Kidney (tissue), 14 donors: ENCODE results near the gene MEGF8. TPM values are rescaled to one million over a fixed set of nuclear protein-coding genes. Genes with fewer than 3 reads are reported as not detected.

Source experiments
- DNase-seq, 5 donors: peaks; one replicate each; pipeline ENCODE4 v3.0.0-alpha.2; 2013 to 2020
- FAIRE-seq: peaks from 2 replicates; lab custom pipeline; 2012; peaks lifted over from hg19 to GRCh38; lab: Jason Lieb, UNC
- H3K27ac ChIP-seq, 2 donors: one replicate each; pipeline ENCODE4 v1.7.0; 2013; ENCODE audit warnings: low read depth in 2 of 2, low read length in 2 of 2, inconsistent platforms in 1 of 2
- H3K27me3 ChIP-seq: one replicate; pipeline ENCODE4 v1.7.1; 2013; ENCODE audit warnings: low read length, inconsistent platforms; ENCODE audit not compliant: control insufficient read depth, insufficient read depth
- H3K36me3 ChIP-seq, 3 donors: one replicate each; pipeline versions ENCODE4 v1.7.0 to v1.7.1; 2013; ENCODE audit warnings: low read length in 3 of 3, control low read depth in 1 of 3, inconsistent platforms in 1 of 3; ENCODE audit not compliant: insufficient read depth in 3 of 3, control insufficient read depth in 2 of 3
- H3K4me1 ChIP-seq, 3 donors: one replicate each; pipeline versions ENCODE4 v1.7.0 to v1.7.1; 2013; ENCODE audit warnings: low read length in 3 of 3, inconsistent platforms in 1 of 3, low read depth in 1 of 3; ENCODE audit not compliant: control insufficient read depth in 2 of 3, insufficient read depth in 2 of 3
- H3K4me3 ChIP-seq, 3 donors: one replicate each; pipeline versions ENCODE4 v1.7.0 to v1.8.1; 2013; ENCODE audit warnings: low read length in 3 of 3, control low read depth in 1 of 3, inconsistent platforms in 1 of 3
- H3K9ac ChIP-seq, 3 donors: one replicate each; pipeline versions ENCODE4 v1.7.0 to v1.7.1; 2013; ENCODE audit warnings: low read length in 3 of 3, control low read depth in 1 of 3, inconsistent platforms in 1 of 3
- H3K9me3 ChIP-seq, 3 donors: one replicate each; pipeline versions ENCODE4 v1.7.0 to v1.7.1; 2013; ENCODE audit warnings: low read length in 3 of 3, control low read depth in 1 of 3, inconsistent platforms in 1 of 3; ENCODE audit not compliant: control insufficient read depth in 2 of 3, insufficient read depth in 1 of 3
- intact Hi-C: fragments of 100-400 bp; cut with DNase I; formaldehyde crosslinking; loops from one replicate; pipeline ENCODE4 v1.11.1; 2022
- polyA plus RNA-seq: library from polyadenylated mRNA; stranded (reverse); fragments of 350-450 nt; fragmentation: Illumina TruSeq; extraction: RNeasy Lipid Tissue Mini Kit (QIAGEN cat#74804); gene quantifications from one replicate; pipeline ENCODE4 v1.2.3, GENCODE V29; 2014; ENCODE audit warnings: low read depth, low replicate concordance; ENCODE audit not compliant: insufficient read depth
- total RNA-seq: library from RNA; stranded (reverse); fragmentation: NEBNext Ultra II Directional; extraction: Animal tissue kit (Norgen Biotek cat#: 25700); gene quantifications from one replicate; pipeline ENCODE4 v1.2.1, GENCODE V29; 2021
- TF ChIP-seq, protein P1 (sequence below): IDR thresholded peaks from 3 replicates; pipeline ENCODE4 v1.5.1; 2012; ENCODE audit warnings: mild to moderate bottlenecking, moderate library complexity, borderline replicate concordance; ENCODE audit not compliant: insufficient read depth; ENCODE audit errors: extremely low read depth
- donor health status: control.
- donor health status: control.
- donor health status: control.
- donor health status: control.
- donor health status: control.
- donor health status: DM: yes; HTN: yes; CAD: no.
- donor health status: Normal renal cell carcinoma (clear cell type).

The MEGF8 gene
- total and polyA plus RNA-seq, 2 donors from 2014 or later: 8.7 to 31.6 TPM

- TF ChIP-seq, protein P1, sequence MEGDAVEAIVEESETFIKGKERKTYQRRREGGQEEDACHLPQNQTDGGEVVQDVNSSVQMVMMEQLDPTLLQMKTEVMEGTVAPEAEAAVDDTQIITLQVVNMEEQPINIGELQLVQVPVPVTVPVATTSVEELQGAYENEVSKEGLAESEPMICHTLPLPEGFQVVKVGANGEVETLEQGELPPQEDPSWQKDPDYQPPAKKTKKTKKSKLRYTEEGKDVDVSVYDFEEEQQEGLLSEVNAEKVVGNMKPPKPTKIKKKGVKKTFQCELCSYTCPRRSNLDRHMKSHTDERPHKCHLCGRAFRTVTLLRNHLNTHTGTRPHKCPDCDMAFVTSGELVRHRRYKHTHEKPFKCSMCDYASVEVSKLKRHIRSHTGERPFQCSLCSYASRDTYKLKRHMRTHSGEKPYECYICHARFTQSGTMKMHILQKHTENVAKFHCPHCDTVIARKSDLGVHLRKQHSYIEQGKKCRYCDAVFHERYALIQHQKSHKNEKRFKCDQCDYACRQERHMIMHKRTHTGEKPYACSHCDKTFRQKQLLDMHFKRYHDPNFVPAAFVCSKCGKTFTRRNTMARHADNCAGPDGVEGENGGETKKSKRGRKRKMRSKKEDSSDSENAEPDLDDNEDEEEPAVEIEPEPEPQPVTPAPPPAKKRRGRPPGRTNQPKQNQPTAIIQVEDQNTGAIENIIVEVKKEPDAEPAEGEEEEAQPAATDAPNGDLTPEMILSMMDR: no peak
- peaks cover 5 to 22% (median 7%) of the 10 kb centered on the region in 3 donors for H3K36me3 ChIP-seq
- H3K4me3 ChIP-seq: no peak overlapping the region
- peak in 1 of 5 donors; percentile 19 for DNase-seq
- H3K9me3 ChIP-seq: peaks cover 0 to 11% (median 0%) of the 10 kb centered on the region in 3 donors
- no peak for FAIRE-seq
- no peaks in the 10 kb centered on the region for H3K4me1 ChIP-seq
- H3K9ac ChIP-seq: no peak overlapping the region
- H3K27ac ChIP-seq: no peak overlapping the region
- no peaks in the 10 kb centered on the region for H3K27me3 ChIP-seq
- intact Hi-C loops: no loop called here
Measured at GRCh38 chr19:42360787-42361544, 35.5 kb downstream of the MEGF8 start.

DNA sequence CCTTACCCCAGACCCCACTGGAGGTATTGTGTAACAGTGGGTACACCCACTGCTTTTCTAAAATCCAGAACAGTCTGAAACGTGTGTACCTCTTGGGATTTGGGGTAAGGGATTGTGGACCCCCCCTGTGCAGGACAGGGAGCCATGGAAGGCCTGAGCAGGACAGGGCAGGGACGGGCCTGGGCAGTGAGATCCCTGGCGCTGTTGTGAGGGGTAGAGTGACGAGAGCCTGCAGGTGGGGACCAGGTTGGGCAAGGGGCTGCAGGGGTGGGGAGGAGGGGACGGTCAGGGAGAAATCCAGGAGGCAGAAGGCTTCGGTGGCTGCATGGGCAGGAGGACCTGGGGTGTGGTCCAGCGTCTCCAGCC lies 36.1 kb downstream of the MEGF8 start:
- intact Hi-C loops: no loop called here
- TF ChIP-seq, protein P1: no peak
- Histone ChIP-seq H3K27me3 (no peaks in the 10 kb centered on the region), H3K4me3 (no peak overlapping the region), H3K27ac (no peak overlapping the region), H3K9me3 (peaks cover 0 to 11% (median 0%) of the 10 kb centered on the region in 3 donors), H3K9ac (no peak overlapping the region), H3K4me1 (no peaks in the 10 kb centered on the region), H3K36me3 (peaks cover 5 to 18% (median 7%) of the 10 kb centered on the region in 3 donors)
- FAIRE-seq (no peak), DNase-seq (no peak)

DNA sequence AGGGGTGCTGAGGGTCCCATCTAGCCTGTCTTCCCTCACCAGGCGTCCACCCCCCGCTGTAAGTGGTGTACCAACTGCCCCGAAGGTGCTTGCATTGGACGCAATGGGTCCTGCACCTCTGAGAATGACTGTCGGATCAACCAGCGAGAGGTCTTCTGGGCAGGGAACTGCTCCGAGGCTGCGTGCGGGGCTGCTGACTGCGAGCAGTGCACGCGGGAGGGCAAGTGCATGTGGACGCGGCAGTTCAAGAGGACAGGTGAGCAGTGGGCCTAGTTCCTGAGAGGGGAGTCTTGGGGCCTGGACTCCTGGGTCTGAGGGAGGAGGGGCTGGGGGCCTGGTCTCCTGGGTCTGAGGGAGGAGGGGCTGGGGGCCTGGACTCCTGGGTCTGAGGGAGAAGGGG lies 36.9 kb downstream of the MEGF8 start:
- peaks cover 0 to 11% (median 0%) of the 10 kb centered on the region in 3 donors for H3K9me3 ChIP-seq
- TF ChIP-seq, protein P1: no peak

More for the DNA sequence above, 36.9 kb downstream of the MEGF8 start:
- H3K36me3 ChIP-seq: peaks cover 5 to 11% (median 7%) of the 10 kb centered on the region in 3 donors
- DNase-seq (no peak), FAIRE-seq (no peak)
- intact Hi-C loops: no loop called here
- no peak overlapping the region for H3K9ac ChIP-seq
- H3K4me3 ChIP-seq: no peak overlapping the region
- H3K27ac ChIP-seq: no peak overlapping the region
- H3K4me1 ChIP-seq: no peaks in the 10 kb centered on the region
- no peaks in the 10 kb centered on the region for H3K27me3 ChIP-seq
